Activated T-helper 1 cell treated with anti-CD3 and anti-CD28 coated beads, Interleukin-12 subunit alpha, Interleukin-12 subunit beta, Interleukin-2, Interleukin-4 antibody, amounts not matched to agents 30 ng/mL and 10 ng/mL and 1 ng/mL, durations not matched to agents 14 hours and 24 hours and 36 hours (primary cell): Measurements from ENCODE around the gene OPRL1. TPM values are rescaled to one million over a fixed set of nuclear protein-coding genes. Genes with fewer than 3 reads are reported as not detected.

Experiments used
- DNase-seq: peaks from one replicate; pipeline ENCODE4 v3.0.0; 2021; ENCODE audit warnings: low spot score
- H3K27ac Mint-ChIP-seq: one replicate; pipeline ENCODE4 v1.8.0; 2021; ENCODE audit warnings: mild to moderate bottlenecking, mixed read lengths
- H3K27me3 Mint-ChIP-seq: one replicate; pipeline ENCODE4 v1.8.0; 2022; ENCODE audit warnings: mild to moderate bottlenecking, moderate library complexity, mixed read lengths; ENCODE audit not compliant: insufficient read depth
- H3K36me3 Mint-ChIP-seq: one replicate; pipeline ENCODE4 v1.8.0; 2021; ENCODE audit warnings: low read depth, mixed read lengths
- H3K4me1 Mint-ChIP-seq: one replicate; pipeline ENCODE4 v1.8.0; 2021; ENCODE audit warnings: low read depth, mixed read lengths
- H3K4me3 Mint-ChIP-seq: one replicate; pipeline ENCODE4 v1.8.0; 2021; ENCODE audit warnings: mild to moderate bottlenecking, moderate library complexity, mixed read lengths
- H3K9me3 Mint-ChIP-seq: one replicate; pipeline ENCODE4 v1.8.0; 2021; ENCODE audit warnings: mixed read lengths
- intact Hi-C: fragments of 100-400 bp; cut with micrococcal nuclease; formaldehyde crosslinking; loops from one replicate; pipeline ENCODE4 v1.15.1; 2024
- total RNA-seq: library from RNA; stranded (reverse); gene quantifications from 2 replicates; pipeline ENCODE4 v1.2.3, GENCODE V29; 2022

Gene OPRL1
- total RNA-seq, 1 donor from 2014 or later: 0.16 TPM

- no peaks in the 10 kb centered on the region for H3K9me3 Mint-ChIP-seq
- H3K36me3 Mint-ChIP-seq: peaks cover 3% of the 10 kb centered on the region
- H3K4me3 Mint-ChIP-seq: no peak overlapping the region
- H3K27me3 Mint-ChIP-seq: peaks cover 25% of the 10 kb centered on the region
- intact Hi-C loops: no loop called here
- H3K27ac Mint-ChIP-seq: no peak overlapping the region
- DNase-seq: no peak
- H3K4me1 Mint-ChIP-seq: peaks cover 21% of the 10 kb centered on the region
Measured at GRCh38 chr20:64047046-64047389, 32.9 kb upstream of the OPRL1 start.

- peaks cover 3% of the 10 kb centered on the region for H3K36me3 Mint-ChIP-seq
- DNase-seq: no peak
- H3K27me3 Mint-ChIP-seq: peaks cover 25% of the 10 kb centered on the region
- peaks cover 21% of the 10 kb centered on the region for H3K4me1 Mint-ChIP-seq
- no peak overlapping the region for H3K27ac Mint-ChIP-seq
- H3K9me3 Mint-ChIP-seq: no peaks in the 10 kb centered on the region
- intact Hi-C loops: no loop called here
- H3K4me3 Mint-ChIP-seq: peak overlapping the region; percentile 33
Measured at GRCh38 chr20:64047968-64048401, 31.9 kb upstream of the OPRL1 start.

GRCh38 chr20:64048402-64049044 lies 31.4 kb upstream of the OPRL1 start:
- Mint-ChIP-seq H3K4me3 (no peak overlapping the region), H3K27ac (no peak overlapping the region), H3K4me1 (peaks cover 21% of the 10 kb centered on the region), H3K9me3 (no peaks in the 10 kb centered on the region), H3K27me3 (peaks cover 25% of the 10 kb centered on the region), H3K36me3 (peaks cover 3% of the 10 kb centered on the region)
- intact Hi-C loops: no loop called here
- DNase-seq: no peak

GRCh38 chr20:64049060-64049877 lies 30.6 kb upstream of the OPRL1 start, which contains the start of gene SOX18:
Gene SOX18 (minus strand): TSS chr20:64049639. CDS start chr20:64049516, 123 bp downstream.
- peaks cover 3% of the 10 kb centered on the region for H3K36me3 Mint-ChIP-seq
- peak within 1 kb of the TSS; percentile 66 for H3K4me3 Mint-ChIP-seq
- no peak for DNase-seq
- no peak within 1 kb of the TSS for H3K27ac Mint-ChIP-seq
- H3K4me1 Mint-ChIP-seq: peaks cover 14% of the 10 kb centered on the region
- intact Hi-C loops: no loop called here
- peaks cover 25% of the 10 kb centered on the region for H3K27me3 Mint-ChIP-seq
- H3K9me3 Mint-ChIP-seq: no peaks in the 10 kb centered on the region

- Mint-ChIP-seq H3K36me3 (peaks cover 3% of the 10 kb centered on the region), H3K4me3 (peak overlapping the region; percentile 30), H3K27ac (no peak overlapping the region), H3K27me3 (peaks cover 25% of the 10 kb centered on the region), H3K4me1 (peaks cover 9% of the 10 kb centered on the region), H3K9me3 (no peaks in the 10 kb centered on the region)
- DNase-seq: no peak
- intact Hi-C loops: no loop called here
Measured at GRCh38 chr20:64049878-64050260, 30.0 kb upstream of the OPRL1 start.

- H3K9me3 Mint-ChIP-seq: no peaks in the 10 kb centered on the region
- H3K27ac Mint-ChIP-seq: no peak overlapping the region
- H3K4me3 Mint-ChIP-seq: peak overlapping the region; percentile 26
- peaks cover 3% of the 10 kb centered on the region for H3K36me3 Mint-ChIP-seq
- peaks cover 25% of the 10 kb centered on the region for H3K27me3 Mint-ChIP-seq
- intact Hi-C loops: no loop called here
- H3K4me1 Mint-ChIP-seq: peaks cover 14% of the 10 kb centered on the region
- no peak for DNase-seq
Measured at GRCh38 chr20:64050261-64051032, 29.4 kb upstream of the OPRL1 start.

- Mint-ChIP-seq H3K27ac (no peak overlapping the region), H3K36me3 (peaks cover 3% of the 10 kb centered on the region), H3K4me3 (no peak overlapping the region), H3K27me3 (peaks cover 22% of the 10 kb centered on the region), H3K4me1 (peaks cover 9% of the 10 kb centered on the region), H3K9me3 (no peaks in the 10 kb centered on the region)
- intact Hi-C loops: no loop called here
- DNase-seq: no peak
Measured at GRCh38 chr20:64051033-64051452, 28.8 kb upstream of the OPRL1 start.

- H3K27me3 Mint-ChIP-seq: peaks cover 16% of the 10 kb centered on the region
- no peak overlapping the region for H3K27ac Mint-ChIP-seq
- H3K4me1 Mint-ChIP-seq: peaks cover 5% of the 10 kb centered on the region
- no peak for DNase-seq
- no peak overlapping the region for H3K4me3 Mint-ChIP-seq
- H3K9me3 Mint-ChIP-seq: no peaks in the 10 kb centered on the region
- intact Hi-C loops: no loop called here
- no peaks in the 10 kb centered on the region for H3K36me3 Mint-ChIP-seq
Measured at GRCh38 chr20:64051561-64052325, 28.1 kb upstream of the OPRL1 start.

- H3K9me3 Mint-ChIP-seq: no peaks in the 10 kb centered on the region
- H3K27ac Mint-ChIP-seq: no peak overlapping the region
- H3K36me3 Mint-ChIP-seq: no peaks in the 10 kb centered on the region
- intact Hi-C loops: no loop called here
- H3K4me3 Mint-ChIP-seq: no peak overlapping the region
- H3K27me3 Mint-ChIP-seq: peaks cover 10% of the 10 kb centered on the region
- no peak for DNase-seq
- peaks cover 5% of the 10 kb centered on the region for H3K4me1 Mint-ChIP-seq
Measured at GRCh38 chr20:64052326-64052722, 27.6 kb upstream of the OPRL1 start.

GRCh38 chr20:64052987-64053840 lies 26.7 kb upstream of the OPRL1 start:
- intact Hi-C loops: no loop called here
- Mint-ChIP-seq H3K4me3 (no peak overlapping the region), H3K4me1 (peaks cover 10% of the 10 kb centered on the region), H3K9me3 (no peaks in the 10 kb centered on the region), H3K27ac (no peak overlapping the region), H3K27me3 (peaks cover 4% of the 10 kb centered on the region), H3K36me3 (no peaks in the 10 kb centered on the region)
- no peak for DNase-seq

GRCh38 chr20:64053841-64054661 lies 25.8 kb upstream of the OPRL1 start:
- Mint-ChIP-seq H3K27ac (no peak overlapping the region), H3K4me3 (no peak overlapping the region), H3K4me1 (peaks cover 16% of the 10 kb centered on the region), H3K27me3 (peaks cover 3% of the 10 kb centered on the region), H3K36me3 (no peaks in the 10 kb centered on the region), H3K9me3 (no peaks in the 10 kb centered on the region)
- DNase-seq: no peak
- intact Hi-C loops: no loop called here
